A549 (cell line): Measurements from ENCODE around the gene TPD52L1.

Experiments
- BHLHE40 ChIP-seq: IDR thresholded peaks from 2 replicates; pipeline ENCODE4 v1.6.1; 2012; ENCODE audit warnings: low read depth, low read length, inconsistent platforms
- JUN ChIP-seq, 2 experiments: fragments of >200 bp; sonication (Bioruptor Twin); formaldehyde crosslinking; IDR thresholded peaks; 2 replicates in 1 of 2; 3 replicates in 1 of 2; pipeline ENCODE4 v1.6.1; 2016 to 2017
- KDM5A ChIP-seq: fragments of 200-600 bp; sonication (generic); IDR thresholded peaks from 2 replicates; pipeline ENCODE4 v1.6.1; 2016; ENCODE audit warnings: antibody characterized with exemption, mild to moderate bottlenecking
- MAFK ChIP-seq: fragments of 450-650 bp; IDR thresholded peaks from 2 replicates; pipeline ENCODE4 v1.6.1; 2014; ENCODE audit not compliant: partially characterized antibody
- POLR2A ChIP-seq: IDR thresholded peaks from 2 replicates; pipeline ENCODE4 v1.6.1; 2012; ENCODE audit warnings: mild to moderate bottlenecking, low read length
- POLR2AphosphoS2 ChIP-seq: conservative IDR thresholded peaks from 2 replicates; pipeline ENCODE4 v1.6.1; 2012; ENCODE audit warnings: low read length, improper control_type of control experiment, inconsistent platforms
- RAD21 ChIP-seq, 2 experiments: fragments of >200 bp in 1 of 2; sonication (Bioruptor Twin) in 1 of 2; formaldehyde crosslinking in 1 of 2; IDR thresholded peaks in 1 of 2; conservative IDR thresholded peaks in 1 of 2; 2 replicates in 1 of 2; 3 replicates in 1 of 2; pipeline ENCODE4 v1.6.1; 2012 to 2018; ENCODE audit warnings: inconsistent platforms in 1 of 2
- RCOR1 ChIP-seq: fragments of 150-350 bp; IDR thresholded peaks from 2 replicates; pipeline ENCODE4 v1.6.1; 2014; ENCODE audit warnings: antibody characterized with exemption, low read length, low read depth
- SMC3 ChIP-seq: fragments of >200 bp; sonication (Bioruptor Twin); formaldehyde crosslinking; IDR thresholded peaks from 3 replicates; pipeline ENCODE4 v1.6.1; 2018; ENCODE audit warnings: inconsistent platforms
- ZFP36 ChIP-seq: fragments of 450-650 bp; IDR thresholded peaks from 2 replicates; pipeline ENCODE4 v1.6.1; 2014; ENCODE audit warnings: borderline replicate concordance; ENCODE audit not compliant: partially characterized antibody
- TF ChIP-seq, protein P1 (sequence below): fragments of >200 bp; sonication (Bioruptor Twin); formaldehyde crosslinking; IDR thresholded peaks from 3 replicates; pipeline ENCODE4 v1.5.1; 2016
- TF ChIP-seq, protein P2 (sequence below): IDR thresholded peaks from 2 replicates; pipeline ENCODE4 v1.6.1; 2012

DNA sequence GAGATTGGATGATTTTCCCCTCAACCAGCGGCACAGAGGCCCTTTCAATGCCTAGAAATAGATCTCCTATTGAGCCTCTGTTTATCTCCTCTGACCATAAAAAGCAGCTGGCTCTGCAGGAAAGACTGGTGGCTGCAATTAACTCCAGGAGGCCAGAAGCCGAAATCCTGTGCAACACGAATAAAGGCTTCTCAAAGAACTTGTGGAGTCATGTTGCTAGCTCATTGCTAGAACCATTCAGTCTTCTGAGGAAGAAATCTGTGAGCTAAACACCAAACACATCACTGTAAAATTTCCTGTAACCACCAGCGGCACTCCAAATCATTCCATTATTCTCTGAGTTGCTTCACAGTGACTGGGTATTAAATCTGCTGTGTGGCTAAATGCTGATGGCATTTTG lies 49.1 kb upstream of the TPD52L1 start:
- TF ChIP-seq, protein P1, sequence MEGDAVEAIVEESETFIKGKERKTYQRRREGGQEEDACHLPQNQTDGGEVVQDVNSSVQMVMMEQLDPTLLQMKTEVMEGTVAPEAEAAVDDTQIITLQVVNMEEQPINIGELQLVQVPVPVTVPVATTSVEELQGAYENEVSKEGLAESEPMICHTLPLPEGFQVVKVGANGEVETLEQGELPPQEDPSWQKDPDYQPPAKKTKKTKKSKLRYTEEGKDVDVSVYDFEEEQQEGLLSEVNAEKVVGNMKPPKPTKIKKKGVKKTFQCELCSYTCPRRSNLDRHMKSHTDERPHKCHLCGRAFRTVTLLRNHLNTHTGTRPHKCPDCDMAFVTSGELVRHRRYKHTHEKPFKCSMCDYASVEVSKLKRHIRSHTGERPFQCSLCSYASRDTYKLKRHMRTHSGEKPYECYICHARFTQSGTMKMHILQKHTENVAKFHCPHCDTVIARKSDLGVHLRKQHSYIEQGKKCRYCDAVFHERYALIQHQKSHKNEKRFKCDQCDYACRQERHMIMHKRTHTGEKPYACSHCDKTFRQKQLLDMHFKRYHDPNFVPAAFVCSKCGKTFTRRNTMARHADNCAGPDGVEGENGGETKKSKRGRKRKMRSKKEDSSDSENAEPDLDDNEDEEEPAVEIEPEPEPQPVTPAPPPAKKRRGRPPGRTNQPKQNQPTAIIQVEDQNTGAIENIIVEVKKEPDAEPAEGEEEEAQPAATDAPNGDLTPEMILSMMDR: no peak
- TF ChIP-seq KDM5A (no peak), POLR2A (no peak), POLR2AphosphoS2 (no peak), RCOR1 (no peak), BHLHE40 (no peak), SMC3 (no peak), MAFK (no peak), RAD21 (conservative IDR thresholded peaks at IDR 0.05 in 1 of 2, IDR thresholded peaks at IDR 0.05 in 1 of 2) (no peak), JUN (IDR thresholded peaks at IDR 0.05) (no peak), ZFP36 (no peak)
- TF ChIP-seq, protein P2, sequence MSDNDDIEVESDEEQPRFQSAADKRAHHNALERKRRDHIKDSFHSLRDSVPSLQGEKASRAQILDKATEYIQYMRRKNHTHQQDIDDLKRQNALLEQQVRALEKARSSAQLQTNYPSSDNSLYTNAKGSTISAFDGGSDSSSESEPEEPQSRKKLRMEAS: no peak
